ENCODE data around the gene TCF12. TPM values are rescaled to one million over a fixed set of nuclear protein-coding genes. Genes with fewer than 3 reads are reported as not detected.

TCF12 gene
- total RNA-seq, 2 donors from 2014 or later, result 91.8 to 107 TPM

- no peak overlapping the region for H3K27ac ChIP-seq
- no peak for TF ChIP-seq CTCF (IDR thresholded peaks at IDR 0.05)
- peaks cover 37 to 39% of the 10 kb centered on the region in 2 donors for H3K4me1 ChIP-seq (ENCODE audit: control insufficient read depth in 1 of 2, low read depth in 2 of 2)
Measured at GRCh38 chr15:56933811-56934210, 15.4 kb downstream of the TCF12 start.

DNA sequence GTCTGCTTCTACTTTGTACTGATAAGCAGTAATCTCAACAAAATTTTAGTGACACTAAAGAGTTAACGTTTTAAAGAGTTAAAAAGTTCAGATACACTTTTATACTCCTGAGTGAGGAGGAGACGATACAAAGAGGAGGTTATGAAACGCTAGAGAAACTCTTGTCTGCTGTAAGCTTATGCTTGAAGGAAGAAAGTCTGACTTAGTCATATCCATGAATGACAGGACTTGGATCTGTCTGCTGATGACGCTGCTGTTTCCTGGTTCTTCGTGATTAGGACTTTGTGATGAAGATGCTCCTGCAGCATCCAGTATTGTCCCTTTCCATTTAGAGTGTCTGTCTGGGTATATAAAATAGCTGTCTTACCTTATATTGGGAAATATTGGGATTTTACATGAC lies 15.8 kb downstream of the TCF12 start:
- DNase-seq (ENCODE audit: low spot score), result no peak
- TF ChIP-seq CTCF (IDR thresholded peaks at IDR 0.05), result no peak
- Histone ChIP-seq H3K4me1 (ENCODE audit: control insufficient read depth in 1 of 2, low read depth in 2 of 2) (peaks cover 33 to 37% of the 10 kb centered on the region in 2 donors), H3K4me3 (no peak overlapping the region), H3K9me3 (no peaks in the 10 kb centered on the region), H3K27me3 (replicated peaks; ENCODE audit: insufficient read depth) (no peaks in the 10 kb centered on the region), H3K27ac (no peak overlapping the region), H3K36me3 (no peaks in the 10 kb centered on the region)
- ATAC-seq (ENCODE audit: insufficient number of reproducible peaks, low FRiP score, low read depth), result no peak

More at GRCh38 chr15:56933811-56934210, 15.4 kb downstream of the TCF12 start:
- Histone ChIP-seq H3K4me3 (no peak overlapping the region), H3K27me3 (replicated peaks; ENCODE audit: insufficient read depth) (no peaks in the 10 kb centered on the region), H3K9me3 (no peaks in the 10 kb centered on the region), H3K36me3 (no peaks in the 10 kb centered on the region)
- ATAC-seq (ENCODE audit: insufficient number of reproducible peaks, low FRiP score, low read depth) (no peak), DNase-seq (ENCODE audit: low spot score) (no peak)

GRCh38 chr15:56936929-56937328 lies 18.5 kb downstream of the TCF12 start:
- no peak for TF ChIP-seq CTCF (IDR thresholded peaks at IDR 0.05)
- Histone ChIP-seq H3K4me1 (ENCODE audit: control insufficient read depth in 1 of 2, low read depth in 2 of 2) (peaks cover 14 to 16% of the 10 kb centered on the region in 2 donors), H3K36me3 (no peaks in the 10 kb centered on the region), H3K27me3 (replicated peaks; ENCODE audit: insufficient read depth) (no peaks in the 10 kb centered on the region), H3K27ac (no peak overlapping the region), H3K4me3 (no peak overlapping the region), H3K9me3 (no peaks in the 10 kb centered on the region)
- ATAC-seq (ENCODE audit: insufficient number of reproducible peaks, low FRiP score, low read depth), result no peak
- no peak for DNase-seq (ENCODE audit: low spot score)

DNA sequence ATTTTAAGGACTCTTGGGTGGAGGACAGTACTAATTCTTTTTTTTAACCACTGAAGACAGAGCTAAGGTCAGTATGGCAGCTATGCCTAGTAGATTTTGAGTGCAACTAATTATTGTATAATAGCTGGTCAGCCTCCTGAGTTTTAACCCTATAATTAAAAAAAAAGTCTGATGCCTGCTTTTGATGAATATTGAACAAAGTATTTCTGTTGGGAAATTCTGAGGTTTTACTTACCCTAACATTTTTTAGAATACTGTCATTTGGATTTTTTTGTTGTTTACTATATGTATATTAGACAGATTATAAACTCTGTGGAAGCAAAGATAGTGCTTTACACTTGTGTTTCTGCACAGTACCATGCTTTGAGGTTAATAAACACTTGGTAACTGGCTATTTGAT lies 20.8 kb downstream of the TCF12 start:
- DNase-seq (ENCODE audit: low spot score) (no peak), ATAC-seq (ENCODE audit: insufficient number of reproducible peaks, low FRiP score, low read depth) (no peak)
- Histone ChIP-seq H3K4me1 (ENCODE audit: control insufficient read depth in 1 of 2, low read depth in 2 of 2) (peaks cover 9 to 10% of the 10 kb centered on the region in 2 donors), H3K27ac (no peak overlapping the region), H3K27me3 (replicated peaks; ENCODE audit: insufficient read depth) (no peaks in the 10 kb centered on the region), H3K4me3 (no peak overlapping the region), H3K36me3 (no peaks in the 10 kb centered on the region), H3K9me3 (no peaks in the 10 kb centered on the region)
- no peak for TF ChIP-seq CTCF (IDR thresholded peaks at IDR 0.05)

GRCh38 chr15:56940388-56940787 lies 21.9 kb downstream of the TCF12 start:
- DNase-seq (ENCODE audit: low spot score), result no peak
- H3K4me1 ChIP-seq (ENCODE audit: control insufficient read depth in 1 of 2, low read depth in 2 of 2), result peaks cover 9 to 10% of the 10 kb centered on the region in 2 donors
- H3K4me3 ChIP-seq, result no peak overlapping the region
- no peak for TF ChIP-seq CTCF (IDR thresholded peaks at IDR 0.05)
- H3K9me3 ChIP-seq, result no peaks in the 10 kb centered on the region
- H3K27me3 ChIP-seq (replicated peaks; ENCODE audit: insufficient read depth), result no peaks in the 10 kb centered on the region
- H3K36me3 ChIP-seq, result no peaks in the 10 kb centered on the region
- H3K27ac ChIP-seq, result no peak overlapping the region
- ATAC-seq (ENCODE audit: insufficient number of reproducible peaks, low FRiP score, low read depth), result no peak
